ENCODE results near the gene PCYT2.
"Not testable (repeated sequence)": the region's sequence is repeated elsewhere in the genome, so short reads cannot be mapped to it uniquely, and the experiment has no call there.

The PCYT2 gene

DNA sequence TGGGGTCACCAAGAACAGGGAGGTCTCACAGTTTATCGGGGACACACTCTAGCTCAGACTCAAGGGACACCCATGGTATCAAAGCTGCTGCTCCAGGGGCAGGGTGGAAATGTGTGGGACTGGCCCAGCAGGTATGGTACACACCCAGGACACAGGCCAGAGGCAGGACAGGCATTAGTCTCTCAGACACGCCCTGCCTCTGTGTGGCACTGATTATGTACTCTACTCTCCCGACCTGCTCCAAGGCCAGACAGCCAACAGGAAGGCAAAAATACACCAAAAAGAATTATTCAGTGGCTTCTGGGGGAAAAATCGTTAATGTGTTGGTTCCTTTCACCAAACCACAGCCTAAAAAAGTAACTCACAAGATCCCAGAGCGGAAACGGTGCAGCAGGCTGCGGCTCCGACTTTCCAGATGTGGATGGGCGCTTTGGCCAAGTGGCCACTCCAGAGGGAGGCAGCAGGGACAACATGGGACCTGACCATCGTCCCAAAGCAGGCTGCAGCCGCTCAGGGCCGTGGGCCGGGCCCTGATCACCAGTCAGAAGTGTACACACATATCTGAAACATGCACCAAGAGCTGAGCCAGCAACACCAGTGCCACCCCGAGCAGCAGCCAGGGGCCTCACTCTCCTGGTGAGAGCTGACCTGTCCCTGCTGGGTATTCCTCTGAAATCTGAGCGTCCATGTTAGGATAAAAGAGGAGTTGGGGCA, 7.8 kb upstream of the PCYT2 start:
- no peak for DNase-seq (ENCODE audit: extremely low read depth, low read depth)
- TF ChIP-seq, protein P1, sequence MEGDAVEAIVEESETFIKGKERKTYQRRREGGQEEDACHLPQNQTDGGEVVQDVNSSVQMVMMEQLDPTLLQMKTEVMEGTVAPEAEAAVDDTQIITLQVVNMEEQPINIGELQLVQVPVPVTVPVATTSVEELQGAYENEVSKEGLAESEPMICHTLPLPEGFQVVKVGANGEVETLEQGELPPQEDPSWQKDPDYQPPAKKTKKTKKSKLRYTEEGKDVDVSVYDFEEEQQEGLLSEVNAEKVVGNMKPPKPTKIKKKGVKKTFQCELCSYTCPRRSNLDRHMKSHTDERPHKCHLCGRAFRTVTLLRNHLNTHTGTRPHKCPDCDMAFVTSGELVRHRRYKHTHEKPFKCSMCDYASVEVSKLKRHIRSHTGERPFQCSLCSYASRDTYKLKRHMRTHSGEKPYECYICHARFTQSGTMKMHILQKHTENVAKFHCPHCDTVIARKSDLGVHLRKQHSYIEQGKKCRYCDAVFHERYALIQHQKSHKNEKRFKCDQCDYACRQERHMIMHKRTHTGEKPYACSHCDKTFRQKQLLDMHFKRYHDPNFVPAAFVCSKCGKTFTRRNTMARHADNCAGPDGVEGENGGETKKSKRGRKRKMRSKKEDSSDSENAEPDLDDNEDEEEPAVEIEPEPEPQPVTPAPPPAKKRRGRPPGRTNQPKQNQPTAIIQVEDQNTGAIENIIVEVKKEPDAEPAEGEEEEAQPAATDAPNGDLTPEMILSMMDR (IDR thresholded peaks at IDR 0.05; ENCODE audit: low read depth, low read length) = no peak

DNA sequence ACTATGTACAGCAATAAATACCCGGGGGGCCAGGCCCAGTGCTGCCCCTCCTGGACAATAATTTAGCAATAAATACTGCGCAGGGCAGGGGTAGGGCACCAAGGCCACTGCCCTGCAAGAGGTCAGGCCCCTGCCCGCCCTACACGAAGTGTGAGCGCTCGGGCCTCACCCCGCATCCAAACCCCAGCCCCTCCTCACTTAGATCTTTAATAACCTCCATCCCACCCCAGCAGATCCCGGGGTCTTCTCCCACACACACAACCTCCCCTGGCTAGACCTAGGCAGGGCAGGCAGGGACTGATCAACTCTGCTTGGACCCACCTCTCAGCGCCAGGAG, 7.1 kb upstream of the PCYT2 start:
- not testable (repeated sequence) for DNase-seq (ENCODE audit: extremely low read depth, low read depth)

DNA sequence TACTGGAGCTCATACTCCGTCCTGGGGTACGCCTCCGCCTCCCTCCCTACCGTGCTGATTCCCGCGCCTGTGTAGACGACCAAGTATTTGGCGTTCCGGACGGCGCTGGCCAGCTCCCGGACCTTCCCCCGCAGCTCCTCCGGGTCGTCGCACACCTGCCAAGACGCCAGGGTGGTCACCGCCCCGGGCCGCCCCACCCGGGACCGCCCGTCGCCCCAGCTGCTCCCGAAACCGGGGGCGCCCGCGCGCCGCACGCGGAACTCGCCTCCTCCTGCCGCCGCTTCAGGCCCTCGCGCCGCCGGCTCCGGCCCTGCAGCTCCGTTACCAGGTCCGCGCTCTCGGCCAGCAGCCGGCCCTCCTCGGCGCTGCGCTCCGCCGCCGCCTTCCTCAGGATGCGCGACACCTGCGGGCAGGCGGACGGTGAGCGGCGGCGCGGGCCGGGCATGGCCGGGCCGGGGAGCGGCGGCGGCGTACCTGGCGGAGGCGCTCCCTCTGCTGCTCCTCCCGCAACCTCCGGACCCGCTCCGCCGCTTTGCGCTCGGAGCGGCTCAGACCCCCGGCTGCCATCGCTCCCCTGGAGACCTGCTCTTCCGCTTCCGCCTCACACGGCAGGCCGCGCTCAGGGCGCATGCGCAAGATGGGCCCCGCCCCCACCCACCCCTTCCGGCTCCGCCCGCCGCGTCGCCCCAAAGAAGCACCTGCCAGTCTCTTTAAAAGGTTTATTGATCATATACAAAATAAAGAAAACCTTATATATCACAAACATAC, 6.5 kb upstream of the PCYT2 start, which contains the start of gene SIRT7:
Gene SIRT7, minus strand, starts transcription at position 612 of the 768 bp plus-strand sequence. Its CDS starts 45 bp downstream, at position 567.
- TF ChIP-seq, protein P1 (IDR thresholded peaks at IDR 0.05; ENCODE audit: low read depth, low read length) = no peak
- no peak for DNase-seq (ENCODE audit: extremely low read depth, low read depth)

DNA sequence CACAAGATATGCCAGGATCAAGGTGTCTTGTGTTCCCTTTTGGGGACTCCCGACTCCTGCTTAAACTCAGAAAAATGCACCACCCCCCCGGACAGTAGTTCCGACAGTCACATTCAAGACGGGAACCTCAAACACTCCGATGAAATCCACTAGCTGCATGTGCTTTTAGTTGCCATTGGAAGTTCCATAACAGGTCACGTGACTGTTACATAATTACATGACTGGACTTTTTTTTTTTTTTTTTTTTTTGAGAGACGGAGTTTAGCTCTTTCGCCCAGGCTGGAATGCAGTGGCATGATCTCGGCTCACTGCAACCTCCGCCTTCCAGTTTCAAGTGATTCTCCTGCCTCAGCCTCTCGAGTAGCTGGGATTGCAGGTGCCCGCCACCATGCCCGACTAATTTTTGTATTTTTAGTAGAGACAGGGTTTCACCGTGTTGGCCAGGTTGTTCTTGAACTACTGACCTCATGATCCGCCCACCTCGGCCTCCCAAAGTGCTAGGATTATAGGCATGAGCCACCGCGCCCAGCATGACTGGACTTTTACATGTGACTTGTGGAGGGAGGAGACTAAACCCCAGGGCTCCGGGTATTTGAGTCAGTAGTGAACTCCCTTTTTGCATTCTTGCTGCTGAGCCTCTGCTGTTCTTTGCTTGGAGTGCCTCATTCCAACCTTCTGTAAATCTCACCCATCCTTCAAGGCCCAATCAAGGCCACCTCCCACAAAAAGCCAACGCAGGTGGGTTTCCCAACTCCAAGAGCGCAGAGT, 5.2 kb upstream of the PCYT2 start:
- DNase-seq (ENCODE audit: extremely low read depth, low read depth) = no peak
- TF ChIP-seq, protein P1 (IDR thresholded peaks at IDR 0.05; ENCODE audit: low read depth, low read length) = no peak

DNA sequence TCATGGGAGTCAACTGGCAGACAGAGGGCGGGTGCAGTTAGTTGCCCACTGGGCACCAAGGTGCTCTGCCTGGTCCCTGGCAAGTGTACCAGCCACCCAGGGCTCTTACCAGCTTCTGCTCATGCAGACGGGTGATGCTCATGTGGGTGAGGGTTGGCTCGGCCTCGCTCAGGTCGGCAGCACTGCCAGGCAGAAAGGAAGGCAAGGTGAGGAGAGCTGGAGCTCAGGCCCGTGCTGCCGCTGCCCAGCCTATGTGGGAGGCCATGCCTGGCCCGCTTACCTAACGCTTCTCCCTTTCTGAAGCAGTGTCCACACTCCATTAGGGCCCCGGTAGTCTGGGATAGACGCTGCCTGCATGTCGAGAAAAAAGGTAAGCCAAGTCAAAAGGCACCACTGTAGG, 4.1 kb upstream of the PCYT2 start:
- TF ChIP-seq, protein P1 (IDR thresholded peaks at IDR 0.05; ENCODE audit: low read depth, low read length) = no peak
- no peak for DNase-seq (ENCODE audit: extremely low read depth, low read depth)

DNA sequence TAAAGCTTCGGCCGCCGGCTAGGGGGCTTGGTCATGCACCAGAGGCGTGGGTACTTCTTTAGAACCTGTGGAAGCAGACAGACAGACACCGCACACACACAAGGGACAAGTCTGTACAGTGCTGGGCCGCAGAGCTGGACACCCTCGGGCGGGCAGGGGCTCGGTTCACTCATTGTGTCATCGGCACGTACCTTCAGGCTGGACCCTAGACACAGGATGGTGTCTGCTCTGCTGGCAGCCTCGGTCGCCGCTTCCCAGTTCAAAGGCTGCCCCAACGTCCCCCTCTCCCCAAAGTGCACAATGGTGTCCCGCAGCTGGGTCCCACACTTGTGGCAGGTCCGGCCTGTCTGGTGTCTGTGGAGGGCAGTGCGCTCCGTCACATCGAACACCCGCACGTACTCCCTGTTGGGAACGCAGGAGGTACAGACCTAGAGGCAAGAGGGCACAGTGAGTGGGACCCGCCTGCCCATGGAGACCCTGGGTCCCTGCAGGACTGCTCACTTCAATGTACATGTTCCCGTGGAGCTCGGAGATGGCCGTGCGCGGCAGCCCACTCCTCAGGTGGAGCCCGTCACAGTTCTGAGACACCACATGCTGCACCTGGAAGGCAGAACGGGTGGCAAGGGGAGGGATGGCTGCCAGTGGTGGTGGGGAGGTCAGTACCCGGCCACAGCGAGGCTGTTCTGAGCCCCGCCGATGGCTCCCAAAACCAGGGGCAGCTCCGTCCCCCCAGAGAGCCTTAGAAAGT, 3.1 kb upstream of the PCYT2 start:
- TF ChIP-seq, protein P1 (IDR thresholded peaks at IDR 0.05; ENCODE audit: low read depth, low read length) = no peak

DNA sequence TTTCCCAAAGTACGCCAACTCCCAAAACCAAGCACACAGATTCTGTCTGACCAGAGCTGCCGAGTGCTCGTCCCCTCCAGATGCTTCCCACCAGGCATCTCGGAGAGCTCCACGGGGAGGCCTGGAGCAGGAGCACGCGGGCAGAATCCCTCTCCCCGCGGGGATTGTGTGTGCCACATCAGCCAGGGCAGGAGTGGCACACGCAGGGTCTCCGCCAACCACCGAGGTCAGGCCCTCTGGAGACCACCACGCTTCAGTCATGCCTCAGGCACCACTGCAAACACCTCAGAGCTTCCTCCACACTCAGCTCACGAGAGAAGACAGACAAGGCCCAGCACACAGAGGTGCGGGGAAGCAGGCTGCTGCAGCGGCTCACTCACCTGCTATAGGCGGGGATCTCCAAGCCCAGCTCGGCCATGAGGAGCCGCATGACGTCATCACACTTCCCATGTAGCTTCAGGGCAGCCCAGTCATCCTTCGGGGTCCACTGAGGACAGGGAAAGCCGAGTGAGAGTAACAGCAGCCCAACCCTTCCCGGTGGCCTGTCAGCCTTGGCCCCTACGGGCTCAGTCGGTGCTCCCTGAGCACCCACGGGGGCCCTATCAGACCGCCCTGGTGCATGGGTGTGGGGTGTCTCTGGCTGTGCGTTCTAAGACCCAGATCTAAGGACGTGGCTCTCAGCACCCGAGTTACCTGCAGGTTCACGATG, 2.3 kb upstream of the PCYT2 start:
- TF ChIP-seq, protein P1 (IDR thresholded peaks at IDR 0.05; ENCODE audit: low read depth, low read length) = no peak
- no peak for DNase-seq (ENCODE audit: extremely low read depth, low read depth)

More for the DNA sequence above, 3.1 kb upstream of the PCYT2 start:
- no peak for DNase-seq (ENCODE audit: extremely low read depth, low read depth)

Measured in AG09319 (cell line).